Type B pancreatic cell (in vitro differentiated cells): ENCODE results near the gene CRKL. TPM values are rescaled to one million over a fixed set of nuclear protein-coding genes. Genes with fewer than 3 reads are reported as not detected.
"Not testable (repeated sequence)": the region's sequence is repeated elsewhere in the genome, so short reads cannot be mapped to it uniquely, and the experiment has no call there.

Experiments used
- DNase-seq: peaks from one replicate; pipeline ENCODE4 v3.0.0; 2021; ENCODE audit warnings: mixed read lengths; ENCODE audit not compliant: unreplicated experiment; ENCODE audit errors: extremely low spot score
- H3K27ac Mint-ChIP-seq: 2 replicates; pipeline ENCODE4 v1.8.0; 2021; ENCODE audit warnings: mild to moderate bottlenecking, mixed read lengths
- H3K27me3 Mint-ChIP-seq: 2 replicates; pipeline ENCODE4 v1.8.0; 2021; ENCODE audit warnings: mixed read lengths
- H3K36me3 Mint-ChIP-seq: 2 replicates; pipeline ENCODE4 v1.8.0; 2021; ENCODE audit warnings: mixed read lengths
- H3K4me1 Mint-ChIP-seq: one replicate; pipeline ENCODE4 v1.8.0; 2021; ENCODE audit warnings: mixed read lengths; ENCODE audit not compliant: unreplicated experiment
- H3K4me3 Mint-ChIP-seq: 2 replicates; pipeline ENCODE4 v1.8.0; 2021; ENCODE audit warnings: mild to moderate bottlenecking, mixed read lengths
- H3K9me3 Mint-ChIP-seq: 2 replicates; pipeline ENCODE4 v1.8.0; 2021; ENCODE audit warnings: mixed read lengths
- CTCF ChIP-seq: fragments of 200-600 bp; sonication (generic); conservative IDR thresholded peaks from 2 replicates; pipeline ENCODE4 v1.5.0; 2021; ENCODE audit warnings: antibody characterized with exemption, mild to moderate bottlenecking
- total RNA-seq: library from RNA; stranded (reverse); gene quantifications from 2 replicates; pipeline ENCODE4 v1.2.1, GENCODE V29; 2021; ENCODE audit warnings: low replicate concordance

The CRKL gene
- total RNA-seq, 1 donor from 2014 or later = 78.1 TPM

- Mint-ChIP-seq H3K9me3 (no peaks in the 10 kb centered on the region), H3K27ac (no peak overlapping the region), H3K36me3 (no peaks in the 10 kb centered on the region), H3K4me1 (no peaks in the 10 kb centered on the region), H3K27me3 (peaks cover 4% of the 10 kb centered on the region), H3K4me3 (no peak overlapping the region)
- no peak for TF ChIP-seq CTCF
- no peak for DNase-seq
These were observed 12.2 kb upstream of the CRKL start for GRCh38 chr22:20904980-20905355.

- TF ChIP-seq CTCF = no peak
- no peak overlapping the region for H3K4me3 Mint-ChIP-seq
- H3K27ac Mint-ChIP-seq = no peak overlapping the region
- H3K4me1 Mint-ChIP-seq = no peaks in the 10 kb centered on the region
- no peak for DNase-seq
- H3K27me3 Mint-ChIP-seq = peaks cover 4% of the 10 kb centered on the region
- no peaks in the 10 kb centered on the region for H3K36me3 Mint-ChIP-seq
- H3K9me3 Mint-ChIP-seq = no peaks in the 10 kb centered on the region
These were observed 11.5 kb upstream of the CRKL start for GRCh38 chr22:20905415-20906386.

GRCh38 chr22:20906387-20906767 lies 10.8 kb upstream of the CRKL start:
- TF ChIP-seq CTCF = no peak
- Mint-ChIP-seq H3K9me3 (no peaks in the 10 kb centered on the region), H3K4me1 (no peaks in the 10 kb centered on the region), H3K27me3 (peaks cover 4% of the 10 kb centered on the region), H3K27ac (no peak overlapping the region), H3K4me3 (no peak overlapping the region), H3K36me3 (no peaks in the 10 kb centered on the region)
- no peak for DNase-seq

- not testable (repeated sequence) for H3K9me3 Mint-ChIP-seq, DNase-seq, H3K27me3 Mint-ChIP-seq, H3K27ac Mint-ChIP-seq, H3K36me3 Mint-ChIP-seq, H3K4me1 Mint-ChIP-seq, H3K4me3 Mint-ChIP-seq
These were observed 8.5 kb upstream of the CRKL start for GRCh38 chr22:20908717-20909116.

- no peak overlapping the region for H3K27ac Mint-ChIP-seq
- no peak for TF ChIP-seq CTCF
- DNase-seq = no peak
These were observed 7.5 kb upstream of the CRKL start for GRCh38 chr22:20909543-20910303.

GRCh38 chr22:20912494-20912893 lies 4.7 kb upstream of the CRKL start:
- H3K4me1 Mint-ChIP-seq = peaks cover 8% of the 10 kb centered on the region
- H3K4me3 Mint-ChIP-seq = no peak overlapping the region
- no peaks in the 10 kb centered on the region for H3K9me3 Mint-ChIP-seq

More at GRCh38 chr22:20909543-20910303, 7.5 kb upstream of the CRKL start:
- no peaks in the 10 kb centered on the region for H3K36me3 Mint-ChIP-seq
- no peaks in the 10 kb centered on the region for H3K9me3 Mint-ChIP-seq
- no peaks in the 10 kb centered on the region for H3K4me1 Mint-ChIP-seq
- no peak overlapping the region for H3K4me3 Mint-ChIP-seq
- peaks cover 4% of the 10 kb centered on the region for H3K27me3 Mint-ChIP-seq

More at GRCh38 chr22:20912494-20912893, 4.7 kb upstream of the CRKL start:
- no peak for TF ChIP-seq CTCF
- no peak for DNase-seq
- no peaks in the 10 kb centered on the region for H3K27me3 Mint-ChIP-seq
- H3K36me3 Mint-ChIP-seq = no peaks in the 10 kb centered on the region
- H3K27ac Mint-ChIP-seq = no peak overlapping the region
